ENCODE results near the gene SCAI. TPM values are rescaled to one million over a fixed set of nuclear protein-coding genes. Genes with fewer than 3 reads are reported as not detected.
A peak's percentile ranks its signal among the peaks of the same experiment; 100 is the strongest.

The SCAI gene
- total and polyA plus RNA-seq, 2 of the 4 experiments (the other 2 are of a cell fraction), result 3.6 to 14.5 TPM

DNA sequence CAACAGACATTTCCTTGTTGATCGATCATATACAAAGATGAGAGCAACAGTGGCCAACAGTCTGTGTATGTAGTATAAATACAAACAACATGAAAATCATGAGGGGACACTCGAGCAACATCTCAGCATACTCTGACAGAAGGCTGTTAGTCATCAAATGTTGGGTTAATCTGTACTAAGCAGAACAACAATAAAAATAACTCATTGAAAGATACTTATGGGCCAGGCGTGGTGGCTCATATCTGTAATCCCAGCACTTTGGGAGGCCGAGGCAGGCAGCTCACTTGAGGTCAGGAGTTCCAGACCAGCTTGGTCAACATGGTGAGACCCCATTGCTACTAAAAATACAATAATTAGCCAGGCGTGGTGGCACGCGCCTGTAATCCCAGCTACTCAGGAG lies 67.3 kb downstream of the SCAI start:
- dilution Hi-C loops (cut with HindIII; ENCODE audit: low sequenced_read_pairs, unreplicated experiment) (no loop called here), in situ Hi-C loops (cut with MboI; ENCODE audit: low sequenced_read_pairs) (no loop called here)

More for the DNA sequence above, 67.3 kb downstream of the SCAI start:
- H3K18ac ChIP-seq (ENCODE audit: low read depth, low read length), result no peak overlapping the region
- no peaks in the 10 kb centered on the region for H3K36me3 ChIP-seq (ENCODE audit: control insufficient read depth, insufficient read depth, low read length)
- ChIA-PET CTCF (no interaction called here), POLR2A (ENCODE audit: unreplicated experiment) (no interaction called here)
- no peak overlapping the region for H3K4me2 ChIP-seq (ENCODE audit: low read depth, low read length)
- 0 out of 4 replicates have a peak overlapping the region, but pooled peaks of 1 of the 2 experiments have one; percentile 35 for H4K8ac ChIP-seq (ENCODE audit: low read depth in 2 of 2, low read length in 2 of 2)
- no peak overlapping the region for H3K27ac ChIP-seq (ENCODE audit: insufficient read depth, low read length)
- intact Hi-C loops (cut with micrococcal nuclease), result no loop called here
- 83% methylated on average over 1 of the region's 7 CpGs; no CpG with 5 or more reads in 1 of the 2 experiments for WGBS, 2 experiments (ENCODE audit: extremely low coverage in 2 of 2, insufficient read length in 1 of 2)
- H2BK15ac ChIP-seq (ENCODE audit: low read depth, low read length), result no peak overlapping the region; the same call in 2 of the 3 replicates
- H2BK5ac ChIP-seq (ENCODE audit: low read depth, low read length, poor library complexity, severe bottlenecking), result peak overlapping the region; percentile 24
- no peak overlapping the region for H3K4me3 ChIP-seq (ENCODE audit: insufficient read depth, low read depth, low read length)
- no peak for ATAC-seq (ENCODE audit: low read depth)
- no peak overlapping the region for H2AFZ ChIP-seq (replicated peaks; ENCODE audit: low read length, poor library complexity)
- no peak overlapping the region for H2AK9ac ChIP-seq (replicated peaks; ENCODE audit: low read depth, low read length, poor library complexity)
- H3K23ac ChIP-seq (ENCODE audit: low read depth, low read length), result no peak overlapping the region
- no peak overlapping the region for H3K9ac ChIP-seq (ENCODE audit: low read depth, low read length)
- no peaks in the 10 kb centered on the region for H3K27me3 ChIP-seq (ENCODE audit: control insufficient read depth, insufficient read depth, low read length)
- no peak overlapping the region; the same call in 1 of the 2 replicates for H4K5ac ChIP-seq (ENCODE audit: low read depth, low read length)
- BruUV-seq (replicated peaks), result no TSS peak
- H3K4me1 ChIP-seq (ENCODE audit: control insufficient read depth, insufficient read depth, low read length), result peaks cover 7% of the 10 kb centered on the region; the same call in 1 of the 2 replicates
- H2AK5ac ChIP-seq (ENCODE audit: low read depth, low read length), result peak overlapping the region; percentile 52; the same call in 1 of the 2 replicates
- TF ChIP-seq, protein P1, sequence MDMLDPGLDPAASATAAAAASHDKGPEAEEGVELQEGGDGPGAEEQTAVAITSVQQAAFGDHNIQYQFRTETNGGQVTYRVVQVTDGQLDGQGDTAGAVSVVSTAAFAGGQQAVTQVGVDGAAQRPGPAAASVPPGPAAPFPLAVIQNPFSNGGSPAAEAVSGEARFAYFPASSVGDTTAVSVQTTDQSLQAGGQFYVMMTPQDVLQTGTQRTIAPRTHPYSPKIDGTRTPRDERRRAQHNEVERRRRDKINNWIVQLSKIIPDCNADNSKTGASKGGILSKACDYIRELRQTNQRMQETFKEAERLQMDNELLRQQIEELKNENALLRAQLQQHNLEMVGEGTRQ (IDR thresholded peaks at IDR 0.05; ENCODE audit: low read depth, low read length), result no peak
- TF ChIP-seq SMC3 (IDR thresholded peaks at IDR 0.05; ENCODE audit: low read depth, low read length) (no peak), CHD1 (IDR thresholded peaks at IDR 0.05; ENCODE audit: low read depth, low read length) (no peak), FOS (IDR thresholded peaks at IDR 0.05; ENCODE audit: low read depth, low read length) (no peak), POLR2A (IDR thresholded peaks at IDR 0.05; ENCODE audit: low read depth, low read length) (no peak), MXI1 (IDR thresholded peaks at IDR 0.05; ENCODE audit: borderline replicate concordance, low read depth, low read length) (no peak), CEBPB (IDR thresholded peaks at IDR 0.05; ENCODE audit: low read depth, low read length) (no peak), RAD21 (IDR thresholded peaks at IDR 0.05; ENCODE audit: low read length) (no peak), BHLHE40 (IDR thresholded peaks at IDR 0.05; ENCODE audit: low read depth, low read length) (no peak), MAZ (IDR thresholded peaks at IDR 0.05; ENCODE audit: borderline replicate concordance, low read depth, low read length) (no peak), RFX5 (IDR thresholded peaks at IDR 0.05; ENCODE audit: low read depth, low read length) (no peak), NFE2L2 (IDR thresholded peaks at IDR 0.05; ENCODE audit: low read depth, low read length) (no peak)
- TF ChIP-seq, protein P2, sequence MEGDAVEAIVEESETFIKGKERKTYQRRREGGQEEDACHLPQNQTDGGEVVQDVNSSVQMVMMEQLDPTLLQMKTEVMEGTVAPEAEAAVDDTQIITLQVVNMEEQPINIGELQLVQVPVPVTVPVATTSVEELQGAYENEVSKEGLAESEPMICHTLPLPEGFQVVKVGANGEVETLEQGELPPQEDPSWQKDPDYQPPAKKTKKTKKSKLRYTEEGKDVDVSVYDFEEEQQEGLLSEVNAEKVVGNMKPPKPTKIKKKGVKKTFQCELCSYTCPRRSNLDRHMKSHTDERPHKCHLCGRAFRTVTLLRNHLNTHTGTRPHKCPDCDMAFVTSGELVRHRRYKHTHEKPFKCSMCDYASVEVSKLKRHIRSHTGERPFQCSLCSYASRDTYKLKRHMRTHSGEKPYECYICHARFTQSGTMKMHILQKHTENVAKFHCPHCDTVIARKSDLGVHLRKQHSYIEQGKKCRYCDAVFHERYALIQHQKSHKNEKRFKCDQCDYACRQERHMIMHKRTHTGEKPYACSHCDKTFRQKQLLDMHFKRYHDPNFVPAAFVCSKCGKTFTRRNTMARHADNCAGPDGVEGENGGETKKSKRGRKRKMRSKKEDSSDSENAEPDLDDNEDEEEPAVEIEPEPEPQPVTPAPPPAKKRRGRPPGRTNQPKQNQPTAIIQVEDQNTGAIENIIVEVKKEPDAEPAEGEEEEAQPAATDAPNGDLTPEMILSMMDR (conservative IDR thresholded peaks at IDR 0.05; ENCODE audit: low read depth, low read length), result no peak
- TF ChIP-seq, protein P3, sequence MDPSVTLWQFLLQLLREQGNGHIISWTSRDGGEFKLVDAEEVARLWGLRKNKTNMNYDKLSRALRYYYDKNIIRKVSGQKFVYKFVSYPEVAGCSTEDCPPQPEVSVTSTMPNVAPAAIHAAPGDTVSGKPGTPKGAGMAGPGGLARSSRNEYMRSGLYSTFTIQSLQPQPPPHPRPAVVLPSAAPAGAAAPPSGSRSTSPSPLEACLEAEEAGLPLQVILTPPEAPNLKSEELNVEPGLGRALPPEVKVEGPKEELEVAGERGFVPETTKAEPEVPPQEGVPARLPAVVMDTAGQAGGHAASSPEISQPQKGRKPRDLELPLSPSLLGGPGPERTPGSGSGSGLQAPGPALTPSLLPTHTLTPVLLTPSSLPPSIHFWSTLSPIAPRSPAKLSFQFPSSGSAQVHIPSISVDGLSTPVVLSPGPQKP (IDR thresholded peaks at IDR 0.05; ENCODE audit: borderline replicate concordance, low read depth, low read length), result no peak
- H3K56ac ChIP-seq (ENCODE audit: extremely low read depth, insufficient read depth, low read length), result no peak overlapping the region
- no peaks in the 10 kb centered on the region for H3K9me1 ChIP-seq (ENCODE audit: insufficient read depth, low read length)
- H4K20me1 ChIP-seq (ENCODE audit: insufficient read depth, low read length), result no peaks in the 10 kb centered on the region
- no peak for DNase-seq
- H2BK120ac ChIP-seq (ENCODE audit: low read depth, low read length), result no peak overlapping the region
- no peaks in the 10 kb centered on the region for H3K9me3 ChIP-seq (ENCODE audit: control insufficient read depth, insufficient read depth, low read length)
- peaks cover 4 to 8% of the 10 kb centered on the region in 2 experiments; a peak in 2 of 4 replicates for H3K79me1 ChIP-seq (ENCODE audit: low read depth in 1 of 2, low read length in 2 of 2)
- no peak overlapping the region for H3K14ac ChIP-seq (replicated peaks; ENCODE audit: low read depth, low read length)
- no peak overlapping the region for H2BK20ac ChIP-seq (ENCODE audit: low read depth, low read length)
- H3K4ac ChIP-seq (ENCODE audit: low read depth, low read length), result peak overlapping the region; percentile 10; the same call in 1 of the 2 replicates
- no peak overlapping the region for H4K91ac ChIP-seq (ENCODE audit: insufficient read depth, low read depth, low read length)
